PC-9 (cell line): ENCODE data around the gene C8G.

Source experiments
- EZH2 ChIP-seq: fragments of 200-600 bp; sonication (generic); IDR thresholded peaks from 2 replicates; pipeline ENCODE4 v1.8.0; 2017; ENCODE audit warnings: antibody characterized with exemption, low read depth
- TF ChIP-seq, protein P1 (sequence below): fragments of 200-600 bp; sonication (generic); conservative IDR thresholded peaks from 2 replicates; pipeline ENCODE4 v1.6.1; 2017; ENCODE audit warnings: mixed run types, antibody characterized with exemption, mild to moderate bottlenecking, moderate library complexity

GRCh38 chr9:136931611-136932130, 13.4 kb upstream of the C8G start:
- no peak for TF ChIP-seq EZH2
- TF ChIP-seq, protein P1, sequence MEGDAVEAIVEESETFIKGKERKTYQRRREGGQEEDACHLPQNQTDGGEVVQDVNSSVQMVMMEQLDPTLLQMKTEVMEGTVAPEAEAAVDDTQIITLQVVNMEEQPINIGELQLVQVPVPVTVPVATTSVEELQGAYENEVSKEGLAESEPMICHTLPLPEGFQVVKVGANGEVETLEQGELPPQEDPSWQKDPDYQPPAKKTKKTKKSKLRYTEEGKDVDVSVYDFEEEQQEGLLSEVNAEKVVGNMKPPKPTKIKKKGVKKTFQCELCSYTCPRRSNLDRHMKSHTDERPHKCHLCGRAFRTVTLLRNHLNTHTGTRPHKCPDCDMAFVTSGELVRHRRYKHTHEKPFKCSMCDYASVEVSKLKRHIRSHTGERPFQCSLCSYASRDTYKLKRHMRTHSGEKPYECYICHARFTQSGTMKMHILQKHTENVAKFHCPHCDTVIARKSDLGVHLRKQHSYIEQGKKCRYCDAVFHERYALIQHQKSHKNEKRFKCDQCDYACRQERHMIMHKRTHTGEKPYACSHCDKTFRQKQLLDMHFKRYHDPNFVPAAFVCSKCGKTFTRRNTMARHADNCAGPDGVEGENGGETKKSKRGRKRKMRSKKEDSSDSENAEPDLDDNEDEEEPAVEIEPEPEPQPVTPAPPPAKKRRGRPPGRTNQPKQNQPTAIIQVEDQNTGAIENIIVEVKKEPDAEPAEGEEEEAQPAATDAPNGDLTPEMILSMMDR = no peak
